ENCODE data around the gene AIRE.
"Not testable (repeated sequence)": the region's sequence is repeated elsewhere in the genome, so short reads cannot be mapped to it uniquely, and the experiment has no call there.

Gene AIRE

DNA sequence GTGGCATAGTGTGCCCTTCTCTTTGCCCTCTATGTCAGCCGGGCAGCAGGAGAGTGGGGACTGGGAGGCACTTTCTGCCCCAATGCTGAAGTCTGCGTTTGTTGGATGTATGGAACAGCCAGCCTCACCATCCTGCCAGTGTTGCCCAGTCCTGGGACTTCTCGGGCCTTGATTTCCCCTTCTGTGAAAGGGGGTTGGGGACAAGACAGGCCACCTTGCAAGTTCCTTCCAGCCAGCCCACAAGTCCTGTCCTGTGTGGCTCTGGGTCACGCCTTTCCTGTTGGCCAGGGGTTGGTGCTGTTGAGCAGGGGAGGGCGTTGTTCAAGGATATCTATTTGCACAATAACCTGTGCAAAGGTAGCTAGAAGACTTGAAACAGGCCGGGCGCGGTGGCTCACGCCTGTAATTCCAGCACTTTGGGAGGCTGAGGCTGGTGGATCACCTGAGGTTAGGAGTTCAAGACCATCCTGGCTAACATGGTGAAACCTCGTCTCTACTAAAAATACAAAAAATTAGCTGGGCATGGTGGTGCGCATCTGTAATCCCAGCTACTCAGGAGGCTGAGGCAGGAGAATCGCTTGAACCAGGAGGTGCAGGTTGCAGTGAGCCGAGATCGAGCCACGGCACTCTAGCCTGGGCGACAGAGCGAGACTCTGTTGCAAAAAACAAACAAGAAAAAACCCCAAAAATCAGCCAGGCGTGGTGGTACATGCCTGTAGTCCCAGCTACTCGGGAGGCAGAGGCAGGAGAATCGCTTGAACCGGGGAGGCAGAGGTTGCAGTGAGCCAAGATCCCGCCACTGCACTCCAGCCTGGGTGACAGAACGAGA lies 17.1 kb downstream of the AIRE start:
- not testable (repeated sequence) for H3K4me2 ChIP-seq (ENCODE audit: low read length); H3K4me3 ChIP-seq (ENCODE audit: low read length); H3K9me3 ChIP-seq (replicated peaks; ENCODE audit: low read length); H3K27me3 ChIP-seq (ENCODE audit: control insufficient read depth, insufficient read depth, low read length); H3K9ac ChIP-seq (ENCODE audit: low read depth, low read length); H3K36me3 ChIP-seq (ENCODE audit: insufficient read depth, low read length)
- H3K4me1 ChIP-seq (ENCODE audit: control insufficient read depth, insufficient read depth, low read length), result peaks cover 22% of the 10 kb centered on the region

- H3K9me3 ChIP-seq (replicated peaks; ENCODE audit: low read length), result no peaks in the 10 kb centered on the region
- peaks cover 22% of the 10 kb centered on the region for H3K4me1 ChIP-seq (ENCODE audit: control insufficient read depth, insufficient read depth, low read length)
- no peaks in the 10 kb centered on the region for H3K27me3 ChIP-seq (ENCODE audit: control insufficient read depth, insufficient read depth, low read length)
- no peak overlapping the region for H3K9ac ChIP-seq (ENCODE audit: low read depth, low read length)
- H3K4me3 ChIP-seq (ENCODE audit: low read length), result no peak overlapping the region
- peaks cover 8% of the 10 kb centered on the region for H3K36me3 ChIP-seq (ENCODE audit: insufficient read depth, low read length)
- no peak overlapping the region for H3K4me2 ChIP-seq (ENCODE audit: low read length)
These were observed 17.9 kb downstream of the AIRE start for GRCh38 chr21:44303490-44303981.

DNA sequence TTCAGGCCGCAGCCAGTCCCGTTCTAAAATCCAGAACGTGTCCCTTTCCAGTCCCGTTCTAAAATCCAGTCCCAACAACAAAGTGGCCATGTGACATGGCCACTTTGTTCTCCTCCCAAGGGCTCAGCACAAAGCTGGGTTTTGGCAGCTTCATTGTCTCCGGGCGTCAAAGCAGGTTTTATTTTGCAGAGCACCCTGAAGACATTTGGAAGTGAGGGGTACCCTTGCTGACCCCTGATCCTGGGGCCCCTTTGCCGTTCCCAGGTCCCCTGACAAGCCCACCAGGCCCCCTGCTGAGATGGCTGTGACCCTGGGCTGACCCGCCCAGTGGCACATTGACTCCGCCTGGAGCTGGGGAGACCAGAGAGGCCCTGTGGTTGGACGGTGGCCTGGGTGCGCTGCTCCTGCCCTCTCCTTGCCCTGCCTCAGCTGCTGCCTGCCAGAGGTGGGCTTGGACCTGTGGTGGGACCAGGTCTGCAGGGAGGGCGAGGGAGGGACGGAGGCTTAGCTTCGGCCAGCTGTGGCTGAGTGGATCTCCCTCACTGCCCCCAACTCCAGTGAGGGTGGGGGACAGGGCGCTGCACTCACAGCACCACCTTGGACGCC lies 18.4 kb downstream of the AIRE start:
- no peaks in the 10 kb centered on the region for H3K27me3 ChIP-seq (ENCODE audit: control insufficient read depth, insufficient read depth, low read length)
- peaks cover 13% of the 10 kb centered on the region for H3K36me3 ChIP-seq (ENCODE audit: insufficient read depth, low read length)
- H3K9ac ChIP-seq (ENCODE audit: low read depth, low read length), result no peak overlapping the region
- peaks cover 20% of the 10 kb centered on the region for H3K4me1 ChIP-seq (ENCODE audit: control insufficient read depth, insufficient read depth, low read length)
- no peaks in the 10 kb centered on the region for H3K9me3 ChIP-seq (replicated peaks; ENCODE audit: low read length)
- no peak overlapping the region for H3K4me3 ChIP-seq (ENCODE audit: low read length)
- no peak overlapping the region for H3K4me2 ChIP-seq (ENCODE audit: low read length)

DNA sequence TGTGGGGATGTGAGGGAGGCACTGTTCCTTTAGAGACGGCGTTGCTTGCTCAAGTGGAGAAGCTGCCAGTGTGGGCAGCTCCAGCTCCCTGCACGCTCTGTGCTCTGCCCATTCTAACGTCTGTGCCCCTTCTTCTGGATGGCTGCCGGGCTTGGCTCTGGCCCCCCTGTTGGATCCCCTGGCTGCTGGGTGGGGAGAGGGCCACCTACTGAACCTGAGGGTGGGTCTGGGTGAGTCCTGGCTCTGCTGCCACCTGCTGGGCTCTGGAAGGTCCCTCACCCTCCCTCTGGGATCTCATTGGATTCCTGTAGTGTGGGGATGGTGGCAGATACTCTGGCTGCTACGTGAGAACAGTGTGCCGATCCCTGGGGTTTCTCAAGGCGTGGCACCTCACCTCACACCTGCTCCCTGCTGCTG lies 19.2 kb downstream of the AIRE start:
- H3K9me3 ChIP-seq (replicated peaks; ENCODE audit: low read length), result no peaks in the 10 kb centered on the region
- no peak overlapping the region for H3K9ac ChIP-seq (ENCODE audit: low read depth, low read length)
- H3K36me3 ChIP-seq (ENCODE audit: insufficient read depth, low read length), result peaks cover 16% of the 10 kb centered on the region
- no peaks in the 10 kb centered on the region for H3K27me3 ChIP-seq (ENCODE audit: control insufficient read depth, insufficient read depth, low read length)
- no peak overlapping the region for H3K4me3 ChIP-seq (ENCODE audit: low read length)
- H3K4me2 ChIP-seq (ENCODE audit: low read length), result no peak overlapping the region
- H3K4me1 ChIP-seq (ENCODE audit: control insufficient read depth, insufficient read depth, low read length), result peaks cover 14% of the 10 kb centered on the region

- Histone ChIP-seq H3K36me3 (ENCODE audit: insufficient read depth, low read length) (peaks cover 19% of the 10 kb centered on the region), H3K9me3 (replicated peaks; ENCODE audit: low read length) (no peaks in the 10 kb centered on the region), H3K4me3 (ENCODE audit: low read length) (no peak overlapping the region), H3K4me1 (ENCODE audit: control insufficient read depth, insufficient read depth, low read length) (peaks cover 12% of the 10 kb centered on the region), H3K27me3 (ENCODE audit: control insufficient read depth, insufficient read depth, low read length) (no peaks in the 10 kb centered on the region), H3K4me2 (ENCODE audit: low read length) (no peak overlapping the region), H3K9ac (ENCODE audit: low read depth, low read length) (no peak overlapping the region)
These were observed 20.0 kb downstream of the AIRE start for GRCh38 chr21:44305691-44306090.

- Histone ChIP-seq H3K4me3 (ENCODE audit: low read length) (no peak overlapping the region), H3K36me3 (ENCODE audit: insufficient read depth, low read length) (peaks cover 32% of the 10 kb centered on the region), H3K9me3 (replicated peaks; ENCODE audit: low read length) (no peaks in the 10 kb centered on the region), H3K9ac (ENCODE audit: low read depth, low read length) (no peak overlapping the region), H3K27me3 (ENCODE audit: control insufficient read depth, insufficient read depth, low read length) (no peaks in the 10 kb centered on the region), H3K4me1 (ENCODE audit: control insufficient read depth, insufficient read depth, low read length) (no peaks in the 10 kb centered on the region), H3K4me2 (ENCODE audit: low read length) (no peak overlapping the region)
These were observed 21.4 kb downstream of the AIRE start for GRCh38 chr21:44306936-44307704.

GRCh38 chr21:44310628-44311507 lies 25.2 kb downstream of the AIRE start:
- Histone ChIP-seq H3K4me1 (ENCODE audit: control insufficient read depth, insufficient read depth, low read length) (no peaks in the 10 kb centered on the region), H3K36me3 (ENCODE audit: insufficient read depth, low read length) (peaks cover 43% of the 10 kb centered on the region), H3K9me3 (replicated peaks; ENCODE audit: low read length) (no peaks in the 10 kb centered on the region), H3K9ac (ENCODE audit: low read depth, low read length) (no peak overlapping the region), H3K4me3 (ENCODE audit: low read length) (no peak overlapping the region), H3K27me3 (ENCODE audit: control insufficient read depth, insufficient read depth, low read length) (no peaks in the 10 kb centered on the region), H3K4me2 (ENCODE audit: low read length) (no peak overlapping the region)

GRCh38 chr21:44312089-44312488 lies 26.4 kb downstream of the AIRE start:
- no peak overlapping the region for H3K9ac ChIP-seq (ENCODE audit: low read depth, low read length)
- no peaks in the 10 kb centered on the region for H3K27me3 ChIP-seq (ENCODE audit: control insufficient read depth, insufficient read depth, low read length)
- no peak overlapping the region for H3K4me2 ChIP-seq (ENCODE audit: low read length)
- no peaks in the 10 kb centered on the region for H3K4me1 ChIP-seq (ENCODE audit: control insufficient read depth, insufficient read depth, low read length)
- no peaks in the 10 kb centered on the region for H3K9me3 ChIP-seq (replicated peaks; ENCODE audit: low read length)
- H3K4me3 ChIP-seq (ENCODE audit: low read length), result no peak overlapping the region
- peaks cover 40% of the 10 kb centered on the region for H3K36me3 ChIP-seq (ENCODE audit: insufficient read depth, low read length)

DNA sequence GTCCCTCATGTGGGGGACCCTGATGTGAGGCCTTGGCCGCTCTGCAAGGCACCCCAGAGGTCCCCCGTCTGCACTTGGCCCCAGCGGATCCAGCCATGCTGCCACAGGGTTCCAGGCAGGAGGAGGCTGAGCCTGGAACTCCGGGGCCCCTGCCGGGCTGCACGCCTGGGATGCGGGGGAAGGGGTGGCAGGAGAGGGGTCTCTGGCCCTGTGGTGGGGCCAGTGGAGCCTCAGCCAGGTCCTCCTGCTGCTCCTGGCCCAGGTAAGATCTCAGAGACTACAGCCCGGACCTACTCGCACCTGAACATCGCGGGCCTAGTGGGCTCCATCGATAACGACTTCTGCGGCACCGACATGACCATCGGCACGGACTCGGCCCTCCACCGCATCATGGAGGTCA lies 27.0 kb downstream of the AIRE start:
- Histone ChIP-seq H3K4me1 (ENCODE audit: control insufficient read depth, insufficient read depth, low read length) (no peaks in the 10 kb centered on the region), H3K4me3 (ENCODE audit: low read length) (no peak overlapping the region), H3K36me3 (ENCODE audit: insufficient read depth, low read length) (peaks cover 41% of the 10 kb centered on the region), H3K4me2 (ENCODE audit: low read length) (no peak overlapping the region), H3K9me3 (replicated peaks; ENCODE audit: low read length) (no peaks in the 10 kb centered on the region), H3K9ac (ENCODE audit: low read depth, low read length) (no peak overlapping the region), H3K27me3 (ENCODE audit: control insufficient read depth, insufficient read depth, low read length) (no peaks in the 10 kb centered on the region)

GRCh38 chr21:44313451-44313850 lies 27.8 kb downstream of the AIRE start:
- no peak overlapping the region for H3K9ac ChIP-seq (ENCODE audit: low read depth, low read length)
- no peaks in the 10 kb centered on the region for H3K9me3 ChIP-seq (replicated peaks; ENCODE audit: low read length)
- peaks cover 46% of the 10 kb centered on the region for H3K36me3 ChIP-seq (ENCODE audit: insufficient read depth, low read length)
- H3K4me1 ChIP-seq (ENCODE audit: control insufficient read depth, insufficient read depth, low read length), result no peaks in the 10 kb centered on the region
- H3K4me3 ChIP-seq (ENCODE audit: low read length), result no peak overlapping the region
- H3K4me2 ChIP-seq (ENCODE audit: low read length), result no peak overlapping the region
- no peaks in the 10 kb centered on the region for H3K27me3 ChIP-seq (ENCODE audit: control insufficient read depth, insufficient read depth, low read length)

- H3K4me1 ChIP-seq (ENCODE audit: control insufficient read depth, insufficient read depth, low read length), result no peaks in the 10 kb centered on the region
- no peaks in the 10 kb centered on the region for H3K27me3 ChIP-seq (ENCODE audit: control insufficient read depth, insufficient read depth, low read length)
- H3K4me3 ChIP-seq (ENCODE audit: low read length), result no peak overlapping the region
- no peak overlapping the region for H3K9ac ChIP-seq (ENCODE audit: low read depth, low read length)
- H3K36me3 ChIP-seq (ENCODE audit: insufficient read depth, low read length), result peaks cover 44% of the 10 kb centered on the region
- H3K9me3 ChIP-seq (replicated peaks; ENCODE audit: low read length), result no peaks in the 10 kb centered on the region
- no peak overlapping the region for H3K4me2 ChIP-seq (ENCODE audit: low read length)
These were observed 28.5 kb downstream of the AIRE start for GRCh38 chr21:44314128-44314527.

Data from skeletal muscle satellite cell (primary cell).